NT2/D1 (cell line): ENCODE results near the gene SNN.

Experiments used
- YY1 ChIP-seq: IDR thresholded peaks from 2 replicates; pipeline ENCODE4 v1.6.1; 2011; ENCODE audit not compliant: insufficient read length, insufficient read depth
- ZNF274 ChIP-seq: IDR thresholded peaks from 2 replicates; pipeline ENCODE4 v1.6.1; 2011; ENCODE audit warnings: mild to moderate bottlenecking, low read depth, low read length

DNA sequence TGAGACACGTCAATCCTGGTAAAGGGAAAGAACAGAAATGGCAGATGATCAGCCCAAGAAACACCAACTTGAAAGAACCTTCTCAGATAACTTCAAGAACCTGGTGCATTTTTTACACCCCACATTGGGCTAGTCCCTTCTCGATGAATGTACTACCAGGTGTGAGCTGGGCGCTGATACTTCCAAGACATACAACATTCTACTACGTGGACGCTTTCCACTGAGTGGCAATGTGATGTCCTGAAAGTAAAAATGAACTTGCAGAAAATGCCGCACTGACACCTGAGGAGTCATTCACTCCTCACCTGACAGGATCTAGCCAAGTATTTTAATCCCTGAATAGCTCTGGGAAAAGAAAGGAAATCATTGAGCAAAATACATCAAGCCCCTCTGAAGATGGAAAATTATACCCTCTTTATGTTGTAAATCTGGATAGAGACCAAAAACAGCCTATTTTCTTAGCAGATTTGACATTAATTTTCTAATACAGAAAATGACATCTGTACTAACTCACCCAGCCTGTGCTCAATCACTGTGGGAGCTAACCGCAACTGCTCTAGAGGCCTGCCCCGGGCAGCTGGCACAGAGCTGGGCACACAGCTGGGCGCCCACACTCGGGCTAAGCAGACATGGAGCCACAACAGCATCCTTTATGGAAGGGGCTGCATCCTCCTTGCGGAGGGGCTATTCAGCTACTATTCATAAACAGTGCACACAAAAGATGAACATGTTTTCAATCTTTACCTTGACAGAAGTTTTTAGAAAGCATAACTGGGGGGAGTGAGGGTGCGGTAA, 16.2 kb downstream of the SNN start:
- TF ChIP-seq ZNF274 (no peak), YY1 (no peak)
